Germinal center (tissue), 1 donor: Measurements from ENCODE around the gene BID.
A peak's percentile ranks its signal among the peaks of the same experiment; 100 is the strongest.

Experiments used
- DNase-seq: peaks from one replicate; pipeline ENCODE4 v3.0.0; 2012; ENCODE audit warnings: mixed read lengths, low spot score

BID gene

GRCh38 chr22:17803609-17804270, 29.5 kb upstream of the BID start:
- no peak for DNase-seq

- no peak for DNase-seq
Observed at GRCh38 chr22:17802822-17803221, 28.6 kb upstream of the BID start.

DNA sequence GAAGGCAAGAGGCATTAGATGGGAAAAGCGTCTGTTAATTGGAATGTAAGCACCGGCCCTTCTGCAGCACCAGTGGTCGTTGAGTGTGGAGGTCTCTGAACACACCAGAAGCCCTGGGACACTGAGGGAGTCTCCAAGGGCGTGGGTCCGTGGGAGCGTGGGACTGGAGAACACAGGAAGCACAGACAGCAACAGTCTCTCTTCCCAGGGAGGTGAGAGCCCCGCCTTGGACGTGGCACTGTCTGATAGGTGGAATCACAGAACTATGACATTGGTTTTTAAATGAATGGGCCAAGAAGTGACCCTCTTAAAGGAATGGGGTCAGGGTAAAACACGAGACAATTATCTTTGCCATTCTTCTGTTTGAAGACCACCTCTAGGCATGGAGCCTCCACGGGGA, 28.1 kb upstream of the BID start:
- no peak for DNase-seq

DNA sequence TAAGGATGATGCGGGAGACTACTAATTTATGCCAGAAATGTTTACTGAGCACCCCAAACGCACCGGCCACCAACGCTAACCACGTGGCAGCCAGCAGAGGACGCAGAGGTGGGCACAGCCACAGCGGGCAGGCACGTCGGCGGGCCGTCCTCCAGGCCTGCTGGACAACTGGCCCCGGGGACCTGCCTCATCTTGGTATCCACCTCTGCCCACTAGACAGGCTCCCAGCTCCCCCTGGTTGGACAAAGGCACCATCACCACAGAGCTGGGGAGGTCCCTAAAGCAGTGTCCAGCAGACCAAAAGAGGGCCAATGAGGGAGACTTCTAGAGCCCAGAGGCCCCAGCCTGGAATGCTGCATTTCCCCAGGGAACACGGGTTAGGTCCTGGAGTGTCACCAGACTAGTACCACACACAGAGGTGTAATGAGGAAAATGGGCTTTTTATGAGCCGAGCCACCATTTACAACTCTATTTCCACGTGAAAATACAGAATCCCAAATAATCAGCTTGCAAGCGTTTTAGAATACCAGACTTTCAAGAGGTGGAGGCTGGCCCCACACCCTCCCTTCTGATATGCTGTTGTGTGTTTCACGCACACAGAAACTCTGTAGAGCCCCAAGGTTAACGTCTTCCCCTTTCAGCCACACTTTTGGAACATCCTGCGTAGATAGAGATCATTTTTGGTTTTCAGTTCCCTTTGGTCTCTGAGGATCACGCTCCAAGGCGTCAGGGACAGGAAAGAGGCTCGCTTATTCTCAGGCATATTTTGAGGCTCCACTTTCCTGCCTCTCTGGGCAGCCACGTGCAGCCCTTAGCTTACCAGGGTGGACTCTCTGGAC, 23.7 kb upstream of the BID start:
- DNase-seq = peak; percentile 79

DNA sequence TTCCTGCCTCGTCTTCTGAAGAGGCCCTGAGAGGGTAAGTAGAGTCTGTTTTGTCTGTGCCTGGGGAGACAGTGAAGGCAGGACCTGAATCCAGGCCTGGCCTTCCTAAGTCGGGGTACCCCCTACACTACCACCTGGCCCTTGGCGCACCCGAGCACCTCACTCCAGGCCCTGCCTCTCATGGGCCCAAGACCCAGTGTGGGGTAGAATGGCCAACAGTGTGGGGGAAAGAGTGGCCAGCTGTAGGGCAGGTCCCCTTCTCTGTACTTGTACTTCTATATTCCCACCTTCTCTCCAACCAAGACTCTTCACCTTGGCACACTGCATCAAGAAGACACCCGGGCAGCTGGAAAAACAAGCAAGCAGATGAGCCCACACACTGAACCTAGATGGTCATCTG, 22.4 kb upstream of the BID start:
- no peak for DNase-seq

DNA sequence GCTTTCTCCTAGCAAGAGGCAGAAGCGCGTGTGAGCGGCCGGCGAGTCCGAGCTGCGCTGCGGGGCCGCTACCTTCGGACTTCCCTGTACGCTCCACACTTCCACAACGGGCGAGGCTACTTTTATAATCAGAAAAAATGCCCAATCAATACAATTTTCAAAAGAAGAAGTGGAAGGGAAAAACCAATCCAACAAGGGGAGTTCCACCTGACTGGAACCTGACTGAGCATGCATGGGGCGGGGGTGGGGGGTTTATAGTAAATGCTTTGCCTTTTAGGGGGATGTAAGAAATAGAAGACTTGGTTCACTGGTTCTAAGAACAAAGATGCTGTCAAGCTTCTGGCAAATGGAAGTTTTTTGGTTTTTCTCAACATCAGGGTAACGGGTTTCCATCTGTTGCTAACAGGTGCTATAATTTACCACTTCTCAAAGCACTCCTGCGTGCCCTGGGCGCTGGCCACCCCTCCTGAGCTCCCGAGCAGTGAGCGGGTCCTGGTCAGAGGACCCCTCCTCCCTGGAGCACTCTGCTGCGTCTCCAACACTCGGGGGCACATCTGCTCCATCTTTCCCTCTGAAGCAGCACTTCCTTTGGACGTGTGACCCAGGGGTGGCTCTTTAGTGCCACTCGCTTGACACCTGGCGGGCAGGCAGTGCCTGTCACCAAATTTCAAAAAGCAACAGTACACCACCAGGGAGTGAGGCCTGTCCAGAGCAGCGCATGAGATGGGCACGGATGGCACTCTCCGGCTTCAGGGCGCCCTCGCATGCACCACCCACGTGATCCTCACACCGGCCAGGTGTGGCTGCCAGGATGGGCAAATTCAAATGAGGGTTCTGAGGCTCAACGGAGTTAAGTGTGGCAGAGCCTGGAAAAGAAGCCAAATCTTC, 21.6 kb upstream of the BID start:
- DNase-seq = peak; percentile 79

DNA sequence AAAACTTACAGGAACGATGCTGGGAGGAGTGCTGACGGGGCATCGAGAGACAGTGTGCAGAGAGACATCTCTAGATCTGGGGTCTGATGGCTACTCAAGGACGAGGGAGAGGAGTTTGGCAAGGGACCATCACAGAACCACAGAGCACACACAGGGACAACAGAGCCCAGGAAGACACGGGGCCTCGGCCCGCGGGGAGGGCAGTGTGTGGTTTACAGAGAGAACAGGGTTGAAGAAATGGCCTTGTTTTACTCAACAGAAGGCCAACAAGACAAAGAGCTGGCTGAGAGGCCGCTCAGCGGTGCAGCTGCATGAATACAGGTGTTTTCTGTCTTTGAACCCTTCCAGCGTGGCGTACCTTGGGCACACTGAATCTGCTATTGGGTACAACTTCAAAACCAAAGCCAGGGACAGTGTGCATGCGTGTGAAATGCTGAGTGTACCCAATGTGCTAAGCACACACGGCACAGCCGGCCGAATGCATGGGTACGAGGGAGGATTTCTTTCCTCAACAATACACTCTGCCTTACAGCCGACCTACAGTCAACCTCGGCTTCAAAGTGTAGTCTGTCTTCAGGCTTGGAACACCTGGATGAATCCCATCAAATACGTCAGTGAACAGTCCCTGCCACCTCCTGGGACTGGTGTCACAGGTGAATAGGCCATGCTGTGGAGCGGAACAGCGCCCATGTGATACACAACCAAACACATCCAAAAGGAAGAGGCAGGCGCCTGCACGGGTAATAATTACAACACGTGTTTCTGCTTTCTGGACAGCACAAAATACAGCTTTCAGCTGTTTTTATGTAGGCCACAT, 20.7 kb upstream of the BID start:
- DNase-seq = no peak

DNA sequence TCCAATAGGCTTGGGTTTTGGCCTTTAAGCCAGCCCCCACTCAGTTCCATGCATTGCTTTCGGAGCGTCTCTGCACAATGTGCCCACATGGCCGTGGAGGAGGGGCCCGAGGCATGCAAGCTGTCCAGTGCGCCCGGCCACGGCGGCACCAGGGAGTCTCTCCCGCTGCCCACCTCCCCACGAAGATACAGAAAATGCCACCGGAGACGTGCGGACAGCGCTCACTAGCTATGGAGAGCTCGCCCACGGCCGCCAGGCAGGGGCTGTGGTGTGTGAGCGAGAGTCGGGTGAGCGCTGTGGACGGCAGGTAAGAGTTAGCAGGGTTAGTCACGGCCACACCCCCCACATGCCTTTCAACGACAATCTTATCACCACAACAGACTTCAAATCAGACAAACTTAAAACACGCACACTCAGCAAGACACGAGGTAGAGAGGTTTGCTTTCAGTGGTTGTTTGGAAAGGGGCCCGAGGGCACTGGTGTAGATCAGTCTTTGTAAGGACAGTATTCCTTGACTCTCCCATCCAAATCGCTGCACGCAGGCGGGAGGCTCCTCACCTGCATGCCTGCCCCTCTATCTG, 18.7 kb upstream of the BID start:
- no peak for DNase-seq

GRCh38 chr22:17792299-17792698, 18.0 kb upstream of the BID start:
- DNase-seq = no peak

DNA sequence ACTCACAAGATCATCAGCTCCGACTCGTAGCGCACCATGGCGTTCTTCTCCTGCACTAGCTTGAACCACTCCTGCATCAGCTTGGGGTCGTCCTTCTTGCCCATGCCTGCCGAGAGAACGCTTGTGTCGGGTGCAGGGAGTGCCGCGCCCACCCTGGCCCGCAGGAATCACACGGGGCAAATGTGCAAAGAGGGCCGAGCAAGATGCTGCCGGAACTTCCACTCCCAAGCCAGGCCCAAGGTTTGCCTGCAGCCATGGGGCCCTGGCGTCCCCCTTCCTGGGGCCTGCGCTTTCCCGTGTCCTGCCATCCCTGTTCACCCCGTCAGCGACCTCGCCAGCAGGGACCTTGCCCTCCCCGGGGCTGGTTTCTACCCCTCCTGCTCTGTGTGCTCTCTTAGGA, 16.9 kb upstream of the BID start:
- no peak for DNase-seq

DNA sequence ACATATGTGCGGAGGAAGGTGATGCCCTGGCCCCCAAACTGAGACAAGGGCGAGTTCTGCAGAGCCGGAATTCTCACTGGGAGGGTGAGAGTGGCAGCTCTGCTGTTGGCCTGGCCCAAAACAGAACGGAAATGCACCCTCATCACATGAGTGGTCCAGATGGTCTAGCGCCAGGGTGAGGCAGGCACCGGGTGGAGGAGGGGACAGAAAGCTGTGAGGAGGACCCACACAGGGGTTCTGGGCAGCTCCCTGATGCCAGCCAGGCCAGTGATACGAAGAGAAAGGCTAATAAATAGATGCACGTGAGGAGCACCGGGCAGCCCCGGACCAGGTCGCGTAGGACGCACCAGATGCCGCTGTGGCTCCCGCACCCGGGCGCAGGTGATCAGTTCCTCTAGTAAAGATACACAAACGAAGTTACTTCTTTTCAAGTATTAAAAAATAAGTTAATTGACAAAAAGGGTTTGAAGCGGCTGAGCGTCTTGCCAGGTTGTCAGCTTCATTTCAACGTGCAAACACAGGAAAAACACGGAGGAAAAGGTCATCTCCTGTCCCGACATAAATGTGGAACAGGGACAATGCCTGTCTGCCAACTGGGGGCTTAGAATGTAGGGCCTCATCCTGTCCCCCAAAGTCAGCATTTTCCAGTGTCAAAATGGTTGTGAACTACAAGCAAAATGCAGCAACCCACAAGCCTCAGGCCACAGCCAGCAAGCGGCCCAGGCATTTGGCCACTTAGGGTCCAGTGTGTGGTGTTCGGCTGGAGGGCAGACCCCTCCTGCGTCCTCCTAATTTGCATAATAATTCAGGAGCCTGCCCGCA, 15.3 kb upstream of the BID start:
- DNase-seq = no peak

DNA sequence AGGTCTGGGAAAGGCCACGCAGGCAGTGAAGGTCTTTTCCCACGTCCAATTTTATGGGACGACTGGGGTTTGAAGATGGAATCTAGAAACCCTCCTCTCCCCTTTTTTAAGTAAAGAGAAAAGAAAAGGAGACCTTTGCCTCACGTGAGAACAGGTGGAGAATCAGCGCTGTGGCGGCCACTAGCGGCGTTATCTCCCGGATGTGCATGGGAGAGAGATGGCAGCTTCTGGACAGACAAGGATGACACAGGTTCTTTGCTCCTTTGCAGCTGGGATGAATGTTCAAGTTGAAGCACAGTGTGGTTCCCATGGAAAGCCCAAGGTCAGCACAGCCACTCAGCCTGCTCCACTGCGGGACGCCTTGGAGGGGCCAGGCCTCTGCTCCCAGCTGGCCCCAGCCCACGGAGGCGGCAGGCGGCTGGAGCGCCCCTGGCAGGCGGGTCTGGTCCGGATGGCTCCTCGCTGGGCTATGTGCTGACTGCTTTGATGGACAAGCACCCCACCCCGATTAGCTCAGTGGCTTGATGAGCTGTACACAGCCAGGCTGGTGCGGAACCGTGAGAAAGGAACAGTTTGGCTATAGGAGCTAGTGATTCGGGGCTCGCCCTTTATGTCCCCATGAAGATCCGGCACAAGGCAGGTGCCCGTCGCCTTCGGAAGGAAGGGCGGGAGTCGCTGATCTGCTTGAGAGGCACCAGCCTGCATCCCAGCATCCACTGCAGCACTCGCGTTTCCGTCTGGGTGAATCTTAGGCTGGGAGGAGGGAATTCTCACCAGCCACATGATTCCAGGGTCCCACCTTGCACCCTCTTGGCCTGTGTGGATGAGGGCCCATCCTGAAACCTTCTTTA, 14.5 kb upstream of the BID start:
- DNase-seq = no peak

GRCh38 chr22:17787716-17788330, 13.6 kb upstream of the BID start:
- DNase-seq = no peak

GRCh38 chr22:17787241-17787640, 13.0 kb upstream of the BID start:
- DNase-seq = no peak

GRCh38 chr22:17786435-17787161, 12.3 kb upstream of the BID start:
- DNase-seq = no peak

GRCh38 chr22:17785185-17786184, 11.2 kb upstream of the BID start:
- peak; percentile 62 for DNase-seq

DNA sequence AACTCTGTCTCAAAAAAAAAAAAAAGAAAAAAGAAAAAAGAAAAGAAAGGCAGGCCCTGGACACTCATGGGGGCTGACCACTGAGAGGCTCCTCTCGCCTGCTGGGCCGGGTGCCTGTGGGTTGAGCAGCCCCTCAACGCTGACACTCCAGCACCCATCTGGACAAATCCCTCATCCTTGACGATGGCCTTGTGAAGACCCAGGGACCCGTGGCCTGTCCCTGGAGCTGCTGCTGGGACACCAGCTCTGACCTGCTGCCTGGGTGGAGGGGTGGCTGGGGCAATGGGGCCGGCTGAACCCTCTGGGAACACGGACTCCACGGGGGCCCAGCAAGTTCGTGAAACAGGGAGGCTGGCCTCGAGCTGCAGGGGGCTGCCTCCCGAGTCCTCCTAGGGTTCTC, 10.5 kb upstream of the BID start:
- DNase-seq = no peak
